AG04450 (cell line): Measurements from ENCODE around the gene ZBTB49. TPM values are rescaled to one million over a fixed set of nuclear protein-coding genes. Genes with fewer than 3 reads are reported as not detected.
A peak's percentile ranks its signal among the peaks of the same experiment; 100 is the strongest.

Experiments used
- CTCF ChIA-PET: fragments of 300-600, 350-600 bp; formaldehyde crosslinking; extraction: SDS; loops from one replicate; lab custom pipeline; 2022; ENCODE audit warnings: antibody characterized with exemption, inconsistent platforms; lab: Charles Lee
- POLR2A ChIA-PET: fragments of 350-600 bp; formaldehyde crosslinking; extraction: SDS; loops from one replicate; lab custom pipeline; 2021; ENCODE audit warnings: antibody characterized with exemption, inconsistent platforms; lab: Yijun Ruan, JAX
- DNase-seq: peaks from one replicate; pipeline ENCODE4 v3.0.0-alpha.2; 2011; ENCODE audit warnings: low read depth, low spot score
- H3K27ac ChIP-seq: one replicate; pipeline ENCODE4 v1.5.1; 2012; ENCODE audit warnings: low read depth, low read length, control low read depth
- H3K27me3 ChIP-seq: one replicate; pipeline ENCODE4 v1.6.0; 2012; ENCODE audit warnings: low read length; ENCODE audit not compliant: control insufficient read depth, insufficient read depth
- H3K4me3 ChIP-seq: 2 replicates; pipeline ENCODE4 v1.5.1; 2011; ENCODE audit warnings: mild to moderate bottlenecking, low read depth, low read length, control low read depth
- H3K9me3 ChIP-seq: 2 replicates; pipeline ENCODE4 v1.5.1; 2012; ENCODE audit warnings: low read length; ENCODE audit not compliant: control insufficient read depth, insufficient read depth
- polyA plus RNA-seq: library from polyadenylated mRNA; depleted of rRNA; stranded (reverse); fragments of >200 nt; gene quantifications from 2 replicates; pipeline ENCODE4 v1.2.3, GENCODE V29; 2011
- TF ChIP-seq, protein P1 (sequence below): IDR thresholded peaks from 2 replicates; pipeline ENCODE4 v1.5.1; 2011; ENCODE audit warnings: low read depth, low read length, control low read depth, inconsistent platforms

ZBTB49 gene
- polyA plus RNA-seq, 1 experiment, result 3.9 TPM

GRCh38 chr4:4268776-4269175 lies 21.3 kb upstream of the ZBTB49 start:
- Histone ChIP-seq H3K27ac (no peak overlapping the region), H3K27me3 (no peaks in the 10 kb centered on the region), H3K9me3 (no peaks in the 10 kb centered on the region), H3K4me3 (no peak overlapping the region)
- ChIA-PET POLR2A (no interaction called here), CTCF (interaction anchor here (1.8 kb wide), 1 partner anchor 9 kb away, joined by 4 read pairs; no protein-coding TSS in a partner anchor)
- DNase-seq, result no peak
- TF ChIP-seq, protein P1, sequence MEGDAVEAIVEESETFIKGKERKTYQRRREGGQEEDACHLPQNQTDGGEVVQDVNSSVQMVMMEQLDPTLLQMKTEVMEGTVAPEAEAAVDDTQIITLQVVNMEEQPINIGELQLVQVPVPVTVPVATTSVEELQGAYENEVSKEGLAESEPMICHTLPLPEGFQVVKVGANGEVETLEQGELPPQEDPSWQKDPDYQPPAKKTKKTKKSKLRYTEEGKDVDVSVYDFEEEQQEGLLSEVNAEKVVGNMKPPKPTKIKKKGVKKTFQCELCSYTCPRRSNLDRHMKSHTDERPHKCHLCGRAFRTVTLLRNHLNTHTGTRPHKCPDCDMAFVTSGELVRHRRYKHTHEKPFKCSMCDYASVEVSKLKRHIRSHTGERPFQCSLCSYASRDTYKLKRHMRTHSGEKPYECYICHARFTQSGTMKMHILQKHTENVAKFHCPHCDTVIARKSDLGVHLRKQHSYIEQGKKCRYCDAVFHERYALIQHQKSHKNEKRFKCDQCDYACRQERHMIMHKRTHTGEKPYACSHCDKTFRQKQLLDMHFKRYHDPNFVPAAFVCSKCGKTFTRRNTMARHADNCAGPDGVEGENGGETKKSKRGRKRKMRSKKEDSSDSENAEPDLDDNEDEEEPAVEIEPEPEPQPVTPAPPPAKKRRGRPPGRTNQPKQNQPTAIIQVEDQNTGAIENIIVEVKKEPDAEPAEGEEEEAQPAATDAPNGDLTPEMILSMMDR, result no peak

DNA sequence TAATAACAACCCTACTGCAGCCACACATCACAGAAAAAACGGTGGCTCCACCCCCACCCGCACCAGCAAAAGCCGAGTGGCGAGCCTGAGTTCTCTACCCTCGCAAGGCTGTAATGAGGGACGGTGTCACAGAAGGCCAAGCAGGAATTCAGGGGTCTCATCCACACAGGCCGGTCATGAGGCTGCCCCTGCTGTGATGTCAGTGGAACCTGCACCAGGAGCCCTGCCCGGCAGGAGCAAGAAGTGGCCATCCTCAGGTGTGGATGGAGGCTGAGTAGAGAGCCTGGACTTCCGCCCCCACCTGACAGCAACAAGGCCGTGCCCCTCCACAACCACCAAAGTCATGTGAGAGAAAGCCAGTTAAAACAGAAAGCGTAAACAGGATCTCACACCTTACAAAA lies 20.7 kb upstream of the ZBTB49 start:
- H3K27ac ChIP-seq, result peak overlapping the region; percentile 0
- ChIA-PET CTCF (interaction anchor here (1.8 kb wide), 1 partner anchor 10 kb away, joined by 4 read pairs; no protein-coding TSS in a partner anchor), POLR2A (no interaction called here)
- no peak for DNase-seq
- H3K4me3 ChIP-seq, result no peak overlapping the region
- no peaks in the 10 kb centered on the region for H3K9me3 ChIP-seq
- TF ChIP-seq, protein P1, result no peak
- no peaks in the 10 kb centered on the region for H3K27me3 ChIP-seq

DNA sequence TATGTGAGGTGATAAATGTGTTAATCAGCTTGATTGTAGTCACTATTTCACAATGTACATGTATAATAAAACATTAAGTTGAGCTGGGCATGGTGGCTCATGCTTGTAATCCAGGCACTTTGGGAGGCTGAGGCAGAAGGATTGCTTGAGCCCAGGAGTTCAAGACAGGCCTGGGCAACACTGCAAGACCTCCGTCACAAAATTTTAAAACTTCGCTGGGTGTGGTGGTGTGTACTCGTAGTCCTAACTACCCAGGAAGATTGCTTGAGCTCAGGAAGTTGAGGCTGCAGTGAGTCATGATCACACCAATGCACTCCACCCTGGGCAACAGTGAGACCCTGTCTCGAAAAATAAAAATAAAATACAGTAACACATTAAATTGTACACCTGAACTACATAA lies 20.2 kb upstream of the ZBTB49 start:
- TF ChIP-seq, protein P1, result no peak
- DNase-seq, result no peak
- no peak overlapping the region for H3K4me3 ChIP-seq
- no peak overlapping the region for H3K27ac ChIP-seq
- ChIA-PET CTCF (interaction anchor here (0.6 kb wide), 1 partner anchor 601 kb away, joined by 3 read pairs; no protein-coding TSS in a partner anchor), POLR2A (no interaction called here)
- H3K27me3 ChIP-seq, result no peaks in the 10 kb centered on the region
- no peaks in the 10 kb centered on the region for H3K9me3 ChIP-seq

GRCh38 chr4:4270529-4270928 lies 19.5 kb upstream of the ZBTB49 start:
- POLR2A ChIA-PET, result no interaction called here

GRCh38 chr4:4271912-4272311 lies 18.1 kb upstream of the ZBTB49 start:
- POLR2A ChIA-PET, result no interaction called here
- CTCF ChIA-PET, result interaction anchor here (1.0 kb wide), 1 partner anchor 12 kb away, joined by 4 read pairs; no protein-coding TSS in a partner anchor
- no peak overlapping the region for H3K4me3 ChIP-seq
- DNase-seq, result no peak
- no peak overlapping the region for H3K27ac ChIP-seq
- H3K27me3 ChIP-seq, result no peaks in the 10 kb centered on the region
- TF ChIP-seq, protein P1, result no peak
- H3K9me3 ChIP-seq, result no peaks in the 10 kb centered on the region

More at GRCh38 chr4:4270529-4270928, 19.5 kb upstream of the ZBTB49 start:
- TF ChIP-seq, protein P1, result no peak
- CTCF ChIA-PET, result no interaction called here
- Histone ChIP-seq H3K4me3 (no peak overlapping the region), H3K9me3 (no peaks in the 10 kb centered on the region), H3K27ac (no peak overlapping the region), H3K27me3 (no peaks in the 10 kb centered on the region)
- DNase-seq, result no peak
